Glomerular visceral epithelial cell (primary cell): ENCODE results near the gene LXN.
"Not testable (repeated sequence)": the region's sequence is repeated elsewhere in the genome, so short reads cannot be mapped to it uniquely, and the experiment has no call there.

ENCODE experiments used
- DNase-seq: peaks from one replicate; pipeline ENCODE4 v3.0.0-alpha.2; 2016; ENCODE audit errors: extremely low spot score

Gene LXN

GRCh38 chr3:158672215-158673176 is at the start of gene LXN:
Gene LXN (minus strand): TSS chr3:158672648. CDS start chr3:158672478, 170 bp downstream.
- DNase-seq, result peak; percentile 89

- DNase-seq, result no peak
Measured at GRCh38 chr3:158722108-158722507, 49.7 kb upstream of the LXN start.

GRCh38 chr3:158718490-158719170 is 46.2 kb upstream of the LXN start:
- DNase-seq, result peak; percentile 93

- no peak for DNase-seq
Measured at GRCh38 chr3:158717576-158717975, 45.1 kb upstream of the LXN start.

GRCh38 chr3:158713094-158713499 is 40.6 kb upstream of the LXN start:
- no peak for DNase-seq

GRCh38 chr3:158712443-158712842 is 40.0 kb upstream of the LXN start:
- no peak for DNase-seq

- peak; percentile 84 for DNase-seq
Measured at GRCh38 chr3:158711886-158712285, 39.4 kb upstream of the LXN start.

- DNase-seq, result no peak
Measured at GRCh38 chr3:158710601-158711000, 38.2 kb upstream of the LXN start.

GRCh38 chr3:158709666-158710083 is 37.2 kb upstream of the LXN start:
- peak; percentile 96 for DNase-seq

GRCh38 chr3:158703566-158703965 is 31.1 kb upstream of the LXN start:
- DNase-seq, result no peak

- no peak for DNase-seq
Measured at GRCh38 chr3:158702815-158703481, 30.5 kb upstream of the LXN start.

GRCh38 chr3:158701420-158702065 is 29.1 kb upstream of the LXN start:
- DNase-seq, result no peak

GRCh38 chr3:158700559-158700958 is 28.1 kb upstream of the LXN start:
- DNase-seq, result no peak

- no peak for DNase-seq
Measured at GRCh38 chr3:158696618-158697017, 24.2 kb upstream of the LXN start.

- DNase-seq, result not testable (repeated sequence)
Measured at GRCh38 chr3:158693866-158694456, 21.5 kb upstream of the LXN start.

GRCh38 chr3:158685159-158685558 is 12.7 kb upstream of the LXN start:
- DNase-seq, result no peak

GRCh38 chr3:158683230-158683962 is 10.9 kb upstream of the LXN start:
- no peak for DNase-seq

- no peak for DNase-seq
Measured at GRCh38 chr3:158680861-158681260, 8.4 kb upstream of the LXN start.

- no peak for DNase-seq
Measured at GRCh38 chr3:158679547-158680000, 7.1 kb upstream of the LXN start.

- DNase-seq, result no peak
Measured at GRCh38 chr3:158678687-158679086, 6.2 kb upstream of the LXN start.

GRCh38 chr3:158671821-158672214 is 630 bp downstream of the LXN start:
- no peak for DNase-seq
